ENCODE data around the gene GABRG1.

GABRG1 gene

DNA sequence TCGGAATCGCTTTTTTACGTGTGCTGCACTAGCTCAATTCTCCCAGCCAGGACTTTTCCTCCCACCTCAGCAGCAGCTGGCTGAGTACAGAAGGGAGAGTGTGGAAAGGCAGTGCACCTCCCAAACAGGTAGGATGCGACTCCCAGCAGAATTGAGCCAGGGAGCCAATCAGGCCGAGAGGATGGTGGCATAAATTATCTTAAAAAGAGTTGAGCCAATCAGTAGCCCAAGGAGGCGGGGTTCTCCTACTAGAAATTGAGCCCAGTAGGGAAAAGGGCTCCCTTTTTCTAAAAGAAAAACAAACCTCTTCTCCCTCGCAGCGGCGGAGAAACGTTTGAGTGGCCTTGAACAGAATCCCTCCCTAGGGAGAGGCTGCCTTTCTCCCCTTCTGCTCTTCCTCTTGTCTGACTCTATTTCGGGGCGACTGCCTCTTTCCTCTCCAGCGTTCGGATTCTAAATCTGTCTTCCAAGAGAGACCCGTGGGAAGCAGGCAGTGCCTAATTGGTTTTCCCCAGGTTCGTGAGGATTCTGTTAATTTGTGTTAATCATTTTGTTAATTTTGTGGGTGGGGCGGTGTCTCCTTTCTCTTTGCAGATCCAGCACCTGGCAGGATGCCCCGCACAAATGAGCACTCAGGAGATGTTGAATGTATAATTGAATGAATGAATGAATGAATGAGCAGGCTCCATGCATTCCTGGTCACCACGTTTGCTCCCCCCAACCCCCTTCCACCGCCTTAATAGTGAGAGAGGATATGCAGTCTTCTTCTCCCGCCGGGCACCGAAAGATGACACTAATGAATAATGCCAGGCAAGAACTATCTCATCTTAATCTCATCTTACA, at the start of gene GABRG1:
TSS of gene GABRG1 (minus strand) at position 142 of the 843 bp plus-strand sequence. CDS start at position 1, 141 bp downstream.
- no peak for DNase-seq (ENCODE audit: low read depth)

DNA sequence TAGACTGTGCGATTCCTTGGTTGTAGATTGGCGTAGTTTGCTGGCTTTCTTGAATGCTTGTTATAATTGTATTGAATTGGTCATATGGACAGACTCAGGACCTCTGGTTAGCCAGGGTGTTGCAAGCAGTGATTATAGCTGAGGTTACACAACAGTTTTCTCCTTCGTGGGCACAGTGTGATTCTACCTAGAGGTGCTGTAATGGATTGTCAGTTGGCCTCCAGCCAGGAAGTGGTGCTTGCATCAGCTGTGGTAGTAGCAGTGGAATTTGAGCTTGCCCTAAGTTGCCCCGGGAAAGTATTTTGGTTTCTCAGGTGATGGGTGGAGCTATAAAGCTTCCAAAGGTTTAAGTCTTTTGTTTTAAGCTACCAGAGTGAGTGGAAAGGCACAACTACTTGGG, 23.1 kb upstream of the GABRG1 start:
- DNase-seq (ENCODE audit: low read depth): no peak

- DNase-seq (ENCODE audit: low read depth): no peak
Measured at GRCh38 chr4:46131498-46132057, 7.7 kb upstream of the GABRG1 start.

DNA sequence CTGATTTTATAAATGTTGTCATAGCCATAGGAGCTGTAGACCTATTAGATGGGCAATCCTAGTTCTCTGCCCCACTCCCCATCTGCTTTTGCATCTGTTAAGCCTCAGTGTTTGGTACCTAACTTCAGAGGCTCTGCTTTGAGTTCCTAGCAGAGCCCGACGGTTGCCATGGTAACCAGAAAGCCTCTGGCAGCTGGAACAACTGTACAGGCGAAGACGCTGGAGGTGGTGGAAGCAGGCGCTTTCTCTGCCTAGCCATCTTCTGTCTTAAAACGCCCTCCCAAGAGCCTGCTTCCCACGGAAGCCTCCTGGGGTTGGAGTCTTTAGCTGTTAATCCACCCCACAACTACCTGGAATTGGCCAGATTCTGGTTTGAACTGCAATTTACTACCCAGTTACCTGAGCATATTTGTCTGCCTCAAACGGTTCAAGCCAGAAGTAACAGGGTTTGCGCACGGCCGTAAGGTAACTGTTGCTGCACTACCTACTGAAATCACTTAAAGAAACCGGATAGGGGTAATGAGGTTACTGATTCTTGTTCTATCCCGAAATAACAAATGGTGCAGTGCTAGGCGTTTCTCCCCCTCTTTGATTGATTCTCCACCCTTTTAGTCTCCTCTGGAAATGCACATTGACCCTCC, 1.0 kb upstream of the GABRG1 start:
- no peak for DNase-seq (ENCODE audit: low read depth)

- no peak for DNase-seq (ENCODE audit: low read depth)
Measured at GRCh38 chr4:46081674-46082073, 42.2 kb downstream of the GABRG1 start.

DNA sequence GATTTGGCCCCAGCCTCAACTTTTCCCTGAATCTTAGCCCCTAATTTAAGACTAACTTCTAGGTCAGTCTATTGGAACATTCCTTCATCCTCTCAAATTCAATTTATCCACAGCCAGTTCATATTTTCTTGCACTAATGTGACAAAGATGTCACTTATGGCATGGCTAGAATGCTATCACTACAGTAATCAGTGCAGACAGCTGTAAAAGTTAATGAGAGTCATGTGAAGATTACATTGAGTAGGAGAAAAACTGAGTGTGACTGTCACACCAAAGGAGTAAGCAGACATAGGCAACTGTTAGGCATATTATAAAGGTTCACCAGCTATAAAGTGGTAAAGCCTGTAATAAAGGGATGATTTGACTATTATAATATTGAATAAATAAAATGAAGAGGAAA, 42.6 kb downstream of the GABRG1 start:
- DNase-seq (ENCODE audit: low read depth): no peak

GRCh38 chr4:46073778-46074177, 50.1 kb downstream of the GABRG1 start:
- DNase-seq (ENCODE audit: low read depth): no peak

DNA sequence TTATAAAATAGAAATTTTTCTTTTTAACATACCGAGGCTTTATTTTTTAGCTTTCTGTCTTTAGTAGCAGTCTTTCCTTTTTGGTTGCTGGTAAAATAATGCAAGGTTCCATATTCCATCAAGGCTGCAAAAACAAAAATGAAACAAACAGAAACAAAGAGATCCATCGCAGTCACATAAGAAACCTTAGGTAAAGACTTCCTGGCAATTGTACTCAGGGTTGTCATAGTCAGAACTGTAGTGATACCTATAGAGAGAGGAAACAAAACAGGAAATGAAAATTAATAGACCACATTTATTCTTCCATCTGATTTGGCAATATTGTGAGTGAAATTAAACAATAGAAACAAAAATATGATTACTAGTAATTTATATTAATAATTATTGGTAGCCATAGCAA, 72.5 kb downstream of the GABRG1 start:
- no peak for DNase-seq (ENCODE audit: low read depth)

DNA sequence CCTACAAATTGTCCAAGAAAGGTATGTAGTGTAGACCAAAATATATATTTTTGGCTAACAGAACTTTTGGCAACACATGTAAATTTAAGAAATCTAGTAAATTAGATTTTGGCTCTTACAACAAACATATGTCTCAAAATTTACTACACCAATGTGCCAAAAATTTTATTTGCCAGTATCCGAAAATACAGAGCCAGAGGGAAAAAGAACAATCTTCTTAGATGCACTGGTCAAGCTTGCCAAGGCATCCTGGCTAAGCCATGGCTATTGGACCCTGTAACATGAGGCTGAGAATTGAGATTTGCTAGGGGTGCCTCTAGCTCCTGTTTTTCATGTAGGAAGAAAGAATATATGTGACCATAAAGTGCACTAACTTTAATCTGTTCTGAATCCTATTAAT, 91.8 kb downstream of the GABRG1 start:
- no peak for DNase-seq (ENCODE audit: low read depth)

GRCh38 chr4:46016306-46016705, 107.5 kb downstream of the GABRG1 start:
- DNase-seq (ENCODE audit: low read depth): no peak

GRCh38 chr4:45992728-45993127, 131.1 kb downstream of the GABRG1 start:
- no peak for DNase-seq (ENCODE audit: low read depth)

DNA sequence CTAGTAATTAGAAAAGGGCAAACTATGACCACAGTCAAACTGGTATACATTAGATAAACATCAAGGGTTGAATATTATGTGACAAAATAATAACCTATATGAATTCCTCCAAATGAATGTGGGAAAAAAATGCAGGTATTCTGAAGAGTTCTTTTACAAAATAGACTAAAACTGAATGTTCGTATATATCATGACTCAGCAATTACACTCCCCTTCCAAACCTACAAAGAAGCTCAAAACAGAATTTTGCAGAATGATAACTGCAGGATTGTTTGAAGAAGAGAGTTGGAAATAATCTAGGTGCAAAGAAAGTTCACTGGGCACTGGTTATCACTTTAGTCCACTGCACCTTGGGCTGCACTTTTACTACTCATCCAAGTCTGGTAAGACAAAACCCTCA, 134.1 kb downstream of the GABRG1 start:
- no peak for DNase-seq (ENCODE audit: low read depth)

DNA sequence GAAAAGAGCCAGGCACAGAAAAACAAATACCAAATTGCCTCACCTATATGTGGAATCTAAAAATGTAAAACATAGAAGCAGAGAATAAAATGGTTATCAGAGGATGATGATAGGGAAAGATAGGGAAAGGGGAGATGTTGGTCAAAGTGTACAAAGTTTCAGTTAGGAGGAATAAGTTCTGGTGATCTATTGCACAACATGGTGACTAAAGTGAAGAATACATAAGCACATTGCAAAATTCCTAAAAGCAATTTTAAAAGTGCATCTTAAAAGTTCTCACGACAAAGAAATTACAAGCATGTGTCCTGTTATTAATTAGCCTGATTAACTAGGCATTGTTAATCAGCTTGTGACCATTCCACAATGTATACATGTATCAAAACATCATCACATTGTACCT, 136.0 kb downstream of the GABRG1 start:
- no peak for DNase-seq (ENCODE audit: low read depth)

Measured in stimulated activated CD8-positive, alpha-beta memory T cell treated with anti-CD3 and anti-CD28 coated beads, Interleukin-7, amount 100 ng/mL, for 24 hours (primary cell).